Measurements from ENCODE around the gene PPEF2. TPM values are rescaled to one million over a fixed set of nuclear protein-coding genes. Genes with fewer than 3 reads are reported as not detected.

The PPEF2 gene
- total and polyA plus RNA-seq, 10 of the 15 experiments (the other 5 are each of a cell fraction or from before 2014, with no cell fraction given), result not detected

DNA sequence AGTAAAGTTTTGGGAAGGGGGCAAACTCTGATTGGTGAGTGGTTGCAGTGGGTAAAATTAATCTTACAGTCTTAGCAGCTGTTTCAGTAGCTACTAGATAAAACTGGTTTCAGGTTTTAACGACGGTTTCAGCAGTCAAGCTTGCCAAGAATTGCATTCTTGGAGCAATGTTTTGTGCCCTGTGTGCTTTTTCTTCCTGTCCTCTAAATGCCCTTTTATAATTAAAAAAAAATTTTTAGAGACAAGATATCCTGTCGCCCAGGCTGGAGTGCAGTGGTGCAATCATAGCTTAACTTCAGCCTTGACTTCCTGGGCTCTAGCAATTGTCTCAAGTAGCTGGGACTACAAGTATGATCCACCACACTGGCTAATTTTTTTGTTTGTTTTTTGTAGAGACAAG is 6.3 kb upstream of the PPEF2 start (continued):
- TF ChIP-seq BCLAF1 (IDR thresholded peaks at IDR 0.05) (no peak), FOS (IDR thresholded peaks at IDR 0.05; ENCODE audit: borderline replicate concordance, extremely low read depth, insufficient read length) (no peak), WRNIP1 (IDR thresholded peaks at IDR 0.05; ENCODE audit: borderline replicate concordance, low read depth, low read length) (no peak), BCL11A (IDR thresholded peaks at IDR 0.05; ENCODE audit: low read depth, low read length) (no peak), HDAC6 (IDR thresholded peaks at IDR 0.05; ENCODE audit: unreplicated experiment) (no peak), SIX5 (IDR thresholded peaks at IDR 0.05; ENCODE audit: low read depth, low read length, severe bottlenecking) (no peak), CTCF (IDR thresholded peaks at IDR 0.05 in 2 of 3, conservative IDR thresholded peaks at IDR 0.05 in 1 of 3; ENCODE audit: control insufficient read depth in 2 of 3, extremely low read depth in 1 of 3, insufficient read depth in 1 of 3, low read depth in 3 of 3, low read length in 3 of 3) (no peak), PML (IDR thresholded peaks at IDR 0.05; ENCODE audit: low read length) (no peak), SREBF2 (IDR thresholded peaks at IDR 0.05; ENCODE audit: low read length) (no peak), HCFC1 (IDR thresholded peaks at IDR 0.05; ENCODE audit: low read length) (no peak), EED (IDR thresholded peaks at IDR 0.05; ENCODE audit: low read depth) (no peak)
- TF ChIP-seq, protein P1, sequence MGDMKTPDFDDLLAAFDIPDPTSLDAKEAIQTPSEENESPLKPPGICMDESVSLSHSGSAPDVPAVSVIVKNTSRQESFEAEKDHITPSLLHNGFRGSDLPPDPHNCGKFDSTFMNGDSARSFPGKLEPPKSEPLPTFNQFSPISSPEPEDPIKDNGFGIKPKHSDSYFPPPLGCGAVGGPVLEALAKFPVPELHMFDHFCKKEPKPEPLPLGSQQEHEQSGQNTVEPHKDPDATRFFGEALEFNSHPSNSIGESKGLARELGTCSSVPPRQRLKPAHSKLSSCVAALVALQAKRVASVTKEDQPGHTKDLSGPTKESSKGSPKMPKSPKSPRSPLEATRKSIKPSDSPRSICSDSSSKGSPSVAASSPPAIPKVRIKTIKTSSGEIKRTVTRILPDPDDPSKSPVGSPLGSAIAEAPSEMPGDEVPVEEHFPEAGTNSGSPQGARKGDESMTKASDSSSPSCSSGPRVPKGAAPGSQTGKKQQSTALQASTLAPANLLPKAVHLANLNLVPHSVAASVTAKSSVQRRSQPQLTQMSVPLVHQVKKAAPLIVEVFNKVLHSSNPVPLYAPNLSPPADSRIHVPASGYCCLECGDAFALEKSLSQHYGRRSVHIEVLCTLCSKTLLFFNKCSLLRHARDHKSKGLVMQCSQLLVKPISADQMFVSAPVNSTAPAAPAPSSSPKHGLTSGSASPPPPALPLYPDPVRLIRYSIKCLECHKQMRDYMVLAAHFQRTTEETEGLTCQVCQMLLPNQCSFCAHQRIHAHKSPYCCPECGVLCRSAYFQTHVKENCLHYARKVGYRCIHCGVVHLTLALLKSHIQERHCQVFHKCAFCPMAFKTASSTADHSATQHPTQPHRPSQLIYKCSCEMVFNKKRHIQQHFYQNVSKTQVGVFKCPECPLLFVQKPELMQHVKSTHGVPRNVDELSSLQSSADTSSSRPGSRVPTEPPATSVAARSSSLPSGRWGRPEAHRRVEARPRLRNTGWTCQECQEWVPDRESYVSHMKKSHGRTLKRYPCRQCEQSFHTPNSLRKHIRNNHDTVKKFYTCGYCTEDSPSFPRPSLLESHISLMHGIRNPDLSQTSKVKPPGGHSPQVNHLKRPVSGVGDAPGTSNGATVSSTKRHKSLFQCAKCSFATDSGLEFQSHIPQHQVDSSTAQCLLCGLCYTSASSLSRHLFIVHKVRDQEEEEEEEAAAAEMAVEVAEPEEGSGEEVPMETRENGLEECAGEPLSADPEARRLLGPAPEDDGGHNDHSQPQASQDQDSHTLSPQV (IDR thresholded peaks at IDR 0.05), result no peak

Measured in GM12878 (cell line).